Activated gamma-delta T cell treated with Interleukin-2 at 50 U/mL for 16 hours (primary cell): Measurements from ENCODE around the gene UBC.
"Not testable (repeated sequence)": the region's sequence is repeated elsewhere in the genome, so short reads cannot be mapped to it uniquely, and the experiment has no call there.

ENCODE experiments used
- DNase-seq: peaks from one replicate; pipeline ENCODE4 v3.0.0-alpha.2; 2020

UBC gene

DNA sequence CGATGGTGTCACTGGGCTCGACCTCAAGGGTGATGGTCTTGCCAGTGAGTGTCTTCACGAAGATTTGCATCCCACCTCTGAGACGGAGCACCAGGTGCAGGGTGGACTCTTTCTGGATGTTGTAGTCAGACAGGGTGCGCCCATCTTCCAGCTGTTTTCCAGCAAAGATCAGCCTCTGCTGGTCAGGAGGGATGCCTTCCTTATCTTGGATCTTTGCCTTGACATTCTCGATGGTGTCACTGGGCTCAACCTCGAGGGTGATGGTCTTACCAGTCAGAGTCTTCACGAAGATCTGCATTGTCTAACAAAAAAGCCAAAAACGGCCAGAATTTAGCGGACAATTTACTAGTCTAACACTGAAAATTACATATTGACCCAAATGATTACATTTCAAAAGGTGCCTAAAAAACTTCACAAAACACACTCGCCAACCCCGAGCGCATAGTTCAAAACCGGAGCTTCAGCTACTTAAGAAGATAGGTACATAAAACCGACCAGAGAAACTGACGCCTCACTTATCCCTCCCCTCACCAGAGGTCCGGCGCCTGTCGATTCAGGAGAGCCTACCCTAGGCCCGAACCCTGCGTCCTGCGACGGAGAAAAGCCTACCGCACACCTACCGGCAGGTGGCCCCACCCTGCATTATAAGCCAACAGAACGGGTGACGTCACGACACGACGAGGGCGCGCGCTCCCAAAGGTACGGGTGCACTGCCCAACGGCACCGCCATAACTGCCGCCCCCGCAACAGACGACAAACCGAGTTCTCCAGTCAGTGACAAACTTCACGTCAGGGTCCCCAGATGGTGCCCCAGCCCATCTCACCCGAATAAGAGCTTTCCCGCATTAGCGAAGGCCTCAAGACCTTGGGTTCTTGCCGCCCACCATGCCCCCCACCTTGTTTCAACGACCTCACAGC, 717 bp downstream of the UBC start:
- DNase-seq = peak; percentile 90

DNA sequence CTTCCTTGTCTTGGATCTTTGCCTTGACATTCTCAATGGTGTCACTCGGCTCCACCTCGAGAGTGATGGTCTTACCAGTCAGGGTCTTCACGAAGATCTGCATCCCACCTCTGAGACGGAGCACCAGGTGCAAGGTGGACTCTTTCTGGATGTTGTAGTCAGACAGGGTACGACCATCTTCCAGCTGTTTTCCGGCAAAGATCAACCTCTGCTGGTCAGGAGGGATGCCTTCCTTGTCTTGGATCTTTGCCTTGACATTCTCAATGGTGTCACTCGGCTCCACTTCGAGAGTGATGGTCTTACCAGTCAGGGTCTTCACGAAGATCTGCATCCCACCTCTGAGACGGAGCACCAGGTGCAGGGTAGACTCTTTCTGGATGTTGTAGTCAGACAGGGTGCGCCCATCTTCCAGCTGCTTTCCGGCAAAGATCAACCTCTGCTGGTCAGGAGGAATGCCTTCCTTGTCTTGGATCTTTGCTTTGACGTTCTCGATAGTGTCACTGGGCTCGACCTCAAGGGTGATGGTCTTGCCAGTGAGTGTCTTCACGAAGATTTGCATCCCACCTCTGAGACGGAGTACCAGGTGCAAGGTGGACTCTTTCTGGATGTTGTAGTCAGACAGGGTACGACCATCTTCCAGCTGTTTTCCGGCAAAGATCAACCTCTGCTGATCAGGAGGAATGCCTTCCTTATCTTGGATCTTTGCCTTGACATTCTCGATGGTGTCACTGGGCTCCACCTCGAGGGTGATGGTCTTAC, 1.7 kb downstream of the UBC start:
- DNase-seq = not testable (repeated sequence)

DNA sequence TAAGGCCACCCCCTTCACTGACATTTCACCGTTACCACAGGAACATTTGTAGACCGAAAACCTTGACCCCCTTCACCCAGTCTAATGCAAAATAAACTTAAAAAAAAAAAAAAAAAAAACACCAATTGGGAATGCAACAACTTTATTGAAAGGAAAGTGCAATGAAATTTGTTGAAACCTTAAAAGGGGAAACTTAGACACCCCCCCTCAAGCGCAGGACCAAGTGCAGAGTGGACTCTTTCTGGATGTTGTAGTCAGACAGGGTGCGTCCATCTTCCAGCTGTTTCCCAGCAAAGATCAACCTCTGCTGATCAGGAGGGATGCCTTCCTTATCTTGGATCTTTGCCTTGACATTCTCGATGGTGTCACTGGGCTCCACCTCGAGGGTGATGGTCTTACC, 2.9 kb downstream of the UBC start:
- DNase-seq = not testable (repeated sequence)

DNA sequence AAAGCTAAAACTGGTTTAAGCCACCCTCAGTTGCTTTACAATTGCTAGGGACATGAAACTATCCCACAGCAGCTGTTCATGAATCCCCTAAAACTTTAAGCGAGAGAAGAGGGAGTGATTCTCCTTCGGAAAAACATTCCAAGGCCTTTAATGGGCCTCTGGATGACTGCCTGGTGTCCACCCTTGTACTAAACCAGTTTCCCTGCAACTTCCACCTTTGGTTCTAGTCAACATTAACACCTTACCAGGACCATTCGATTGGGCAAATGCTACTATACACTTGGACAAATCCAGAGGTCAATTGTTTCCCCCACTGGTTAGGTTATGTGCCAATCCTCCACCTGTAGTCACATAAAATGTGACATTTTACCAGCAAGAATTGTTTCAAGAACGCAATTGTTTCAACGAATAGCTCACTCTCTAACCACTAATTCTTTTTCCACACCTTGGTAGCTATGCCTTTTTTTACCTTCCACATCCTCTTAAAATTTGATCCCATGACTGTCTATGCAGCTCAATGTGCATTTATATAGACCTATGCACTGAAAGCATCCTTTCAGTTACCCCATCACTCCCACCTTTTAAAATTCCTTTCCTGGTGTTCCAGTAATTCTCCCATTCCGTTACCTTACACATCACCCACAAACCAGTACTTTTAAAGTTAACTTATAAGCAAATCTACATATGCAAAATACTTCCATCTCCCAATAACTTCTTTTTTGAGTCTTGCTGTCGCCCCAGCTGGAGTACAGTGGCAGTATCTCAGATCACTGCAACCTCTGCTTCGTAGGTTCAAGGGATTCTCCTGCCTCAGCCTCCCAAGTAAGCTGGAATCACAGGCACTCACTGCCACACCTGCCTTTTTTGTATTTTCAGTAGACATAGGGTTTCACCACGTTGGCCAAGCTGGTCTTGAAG, 3.6 kb downstream of the UBC start:
- DNase-seq = no peak

DNA sequence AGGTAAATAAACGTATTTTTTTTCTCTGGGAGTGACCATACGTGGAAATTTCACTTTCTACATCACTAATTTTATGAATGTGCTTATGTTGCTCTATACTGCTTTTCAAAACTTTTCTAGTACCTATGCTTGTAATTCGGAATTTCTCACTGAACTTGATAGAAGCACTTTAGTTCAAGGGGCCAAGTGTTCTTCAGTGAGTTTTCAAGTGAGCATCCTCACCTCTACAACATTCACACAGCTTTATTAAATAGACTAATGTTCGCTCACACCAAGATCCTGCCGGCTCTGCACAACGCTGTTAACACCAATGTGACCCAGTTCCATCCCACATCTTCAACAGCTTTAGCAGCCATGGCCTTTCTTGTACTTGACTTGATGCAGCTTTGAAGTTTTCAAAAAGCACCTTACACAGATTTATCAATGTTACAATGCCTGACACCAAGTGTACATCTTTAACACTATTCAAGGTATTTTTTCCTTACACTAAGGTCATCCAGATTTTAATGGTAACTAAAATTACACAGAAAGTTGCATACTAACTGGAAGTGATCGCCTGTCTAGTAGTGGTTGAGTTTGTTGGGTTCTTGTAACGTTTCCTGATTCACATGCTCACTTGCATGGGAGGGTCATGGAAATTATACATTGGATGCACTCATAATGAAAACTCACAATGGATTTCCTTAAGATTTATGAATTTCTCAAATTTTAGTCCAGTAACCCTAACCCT, 4.5 kb downstream of the UBC start:
- no peak for DNase-seq

DNA sequence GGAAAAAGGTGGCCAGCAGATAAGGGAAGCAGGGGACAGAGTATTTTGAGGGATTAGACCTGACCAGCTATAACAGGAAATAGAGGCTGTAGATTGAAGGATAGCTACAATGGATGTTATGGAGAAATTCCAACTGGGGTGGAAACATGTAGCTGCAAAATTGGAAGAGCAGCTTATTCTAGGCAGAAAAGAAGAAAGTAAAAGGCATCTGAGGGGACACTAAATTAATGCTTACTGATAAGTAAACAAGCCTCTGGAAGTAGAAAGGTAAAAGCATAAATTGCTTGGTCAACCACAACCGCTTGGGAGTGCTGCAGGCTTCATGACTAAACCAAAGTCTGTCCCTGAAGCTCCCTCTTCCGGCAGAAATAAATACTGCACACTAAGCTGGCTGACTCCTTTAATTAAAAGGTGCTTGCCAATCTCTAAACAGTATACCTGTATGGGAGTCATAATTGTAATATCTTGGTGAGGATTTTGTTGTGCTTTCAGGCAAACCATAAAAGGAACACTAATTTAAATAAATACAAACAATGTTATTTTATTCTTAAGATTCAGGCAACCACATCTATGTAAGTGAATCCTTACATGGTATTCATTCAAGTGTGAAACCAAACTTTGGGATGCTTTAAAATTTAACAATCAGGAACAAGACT, 7.7 kb downstream of the UBC start:
- peak; percentile 92 for DNase-seq

DNA sequence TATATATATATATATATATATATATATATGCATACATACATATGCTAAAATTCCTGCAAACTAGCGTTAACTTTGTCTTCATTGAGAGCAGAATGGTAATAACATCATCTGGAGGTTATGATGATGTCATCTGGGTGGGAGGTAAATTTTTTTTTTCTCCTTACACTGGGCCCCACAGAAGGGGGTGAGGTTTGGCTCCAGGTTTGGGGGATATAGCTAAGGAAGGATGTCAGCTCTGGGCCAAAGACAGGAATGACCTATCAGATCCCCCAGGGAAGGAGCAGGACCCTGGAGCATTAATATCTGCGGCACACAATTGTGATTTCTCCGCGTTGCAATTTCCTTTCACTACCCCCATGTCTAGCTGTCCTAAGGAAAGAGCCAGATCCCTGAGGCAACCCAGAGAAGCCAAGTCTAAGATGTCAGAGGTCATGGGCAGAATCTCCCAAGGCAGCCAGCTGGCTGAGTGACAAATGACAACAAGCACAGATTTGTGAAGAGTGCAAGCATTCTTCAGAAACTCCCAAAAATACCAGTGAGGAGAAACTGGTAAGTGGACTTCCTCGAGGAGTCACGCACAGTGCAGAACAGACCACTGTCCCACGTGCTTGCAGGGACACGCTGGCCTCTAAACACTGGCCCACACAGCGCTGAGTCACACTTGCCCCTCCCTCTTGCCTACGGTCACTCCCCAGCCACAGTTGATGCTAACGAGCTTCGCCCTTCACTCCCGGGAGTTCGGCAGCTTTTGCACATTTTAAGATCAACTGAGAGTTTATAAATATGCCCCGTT, 9.9 kb downstream of the UBC start:
- DNase-seq = no peak

DNA sequence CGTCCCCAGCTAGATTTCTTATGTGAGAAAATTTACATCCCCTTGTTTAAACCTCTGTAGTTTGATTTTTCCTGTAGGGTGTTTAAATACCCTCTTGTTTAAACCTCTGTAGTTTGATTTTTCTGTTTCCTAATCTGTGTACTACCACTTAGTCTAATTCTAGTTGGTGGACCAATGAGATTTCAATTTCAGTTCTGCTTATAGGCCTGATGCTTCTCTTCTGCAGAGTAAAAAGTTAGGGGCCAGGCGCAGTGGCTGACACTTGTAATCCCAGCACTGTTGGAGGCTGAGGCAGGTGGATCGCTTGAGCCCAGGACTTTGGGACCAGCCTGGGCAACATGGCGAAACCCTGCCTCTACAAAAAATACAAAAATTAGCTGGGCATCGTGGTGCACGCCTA, 11.5 kb downstream of the UBC start:
- DNase-seq = no peak

DNA sequence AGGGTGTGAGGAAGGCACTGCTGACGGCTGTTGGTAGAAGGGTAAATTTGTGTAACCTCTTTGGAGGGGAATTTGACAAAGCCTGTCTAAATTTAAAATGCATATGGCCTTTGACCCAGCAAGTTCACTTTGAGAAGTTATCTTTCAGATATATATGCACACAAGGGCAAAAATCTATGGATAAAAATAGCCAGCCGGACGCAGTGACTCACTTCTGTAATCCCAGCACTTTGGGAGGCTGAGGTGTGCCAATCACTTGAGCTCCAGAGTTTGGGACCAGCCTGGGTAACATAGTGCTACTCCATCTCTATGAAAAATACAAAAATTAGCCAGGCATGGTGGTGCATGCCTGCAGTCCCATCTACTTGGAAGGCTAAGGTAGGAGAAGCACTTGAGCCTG, 13.4 kb downstream of the UBC start:
- DNase-seq = no peak

DNA sequence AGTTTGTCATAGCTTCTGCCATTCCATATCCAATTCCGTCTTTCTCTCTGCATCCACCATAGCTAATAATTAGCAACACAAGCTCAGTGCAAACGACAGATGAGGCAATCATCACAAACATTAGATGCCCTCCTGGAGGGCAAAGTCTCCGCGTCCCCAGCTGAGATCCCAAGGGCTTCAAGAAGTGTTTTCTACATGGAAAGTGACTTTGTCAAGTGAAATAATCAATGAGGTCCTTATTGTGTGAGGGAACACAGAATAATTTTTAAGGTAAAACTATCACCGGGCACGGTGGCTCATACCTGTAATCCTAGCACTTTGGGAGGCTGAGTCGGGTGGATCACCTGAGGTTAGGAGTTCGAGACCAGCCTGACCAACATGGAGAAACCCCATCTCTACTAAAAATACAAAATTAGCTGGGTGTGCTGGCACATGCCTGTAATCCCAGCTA, 14.1 kb downstream of the UBC start:
- DNase-seq = not testable (repeated sequence)

DNA sequence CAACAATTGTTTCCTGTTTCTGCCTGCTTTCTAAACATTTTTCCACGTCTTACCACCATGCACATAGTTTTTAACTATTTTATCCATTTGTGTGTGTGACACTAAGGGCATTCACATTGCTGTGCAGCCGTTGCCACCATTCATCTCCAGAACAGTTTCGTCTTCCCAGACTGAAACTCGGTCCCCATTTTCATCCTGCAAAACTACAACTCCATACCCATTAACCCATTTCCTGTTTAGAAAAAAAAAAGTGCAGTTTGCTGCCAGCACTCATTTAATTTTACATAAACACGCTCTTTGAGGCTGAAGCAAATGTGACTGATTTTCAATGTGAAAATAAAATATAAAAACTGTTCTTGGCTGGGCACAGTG, 15.5 kb downstream of the UBC start:
- DNase-seq = no peak

DNA sequence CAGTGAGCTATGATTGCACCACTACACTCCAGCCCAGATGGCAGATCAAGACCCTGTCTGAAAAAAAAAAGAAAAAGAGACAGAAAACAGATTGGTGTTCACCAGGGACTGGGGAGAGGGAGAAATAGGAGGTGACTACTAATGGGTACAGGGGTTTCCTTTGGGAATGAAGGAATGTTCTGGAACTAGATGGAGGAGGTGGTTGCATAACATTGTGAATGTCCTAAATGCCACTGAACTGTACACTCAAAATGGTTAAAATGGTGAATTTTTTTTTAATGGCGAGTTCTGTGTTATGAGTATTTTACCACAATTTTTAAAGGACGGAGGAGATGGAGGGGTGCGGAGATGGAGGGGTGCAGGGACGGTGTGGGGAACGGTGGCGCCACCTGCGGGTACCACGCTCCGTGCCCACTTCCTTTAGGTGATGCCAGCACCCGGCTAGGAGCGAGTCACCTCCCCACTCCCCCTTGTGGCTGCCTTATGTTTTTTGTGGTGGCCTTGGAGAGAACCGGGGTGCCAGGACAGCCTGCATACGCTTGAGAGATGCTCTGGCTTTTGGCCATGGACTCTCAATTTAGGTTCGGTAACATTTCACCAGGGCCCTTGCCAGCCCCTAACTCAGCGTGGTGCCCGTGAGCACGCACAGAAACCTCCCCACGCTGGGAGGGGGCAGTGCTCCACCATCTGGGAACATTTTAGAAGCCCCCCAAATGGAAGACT, 16.1 kb downstream of the UBC start:
- DNase-seq = peak; percentile 70

DNA sequence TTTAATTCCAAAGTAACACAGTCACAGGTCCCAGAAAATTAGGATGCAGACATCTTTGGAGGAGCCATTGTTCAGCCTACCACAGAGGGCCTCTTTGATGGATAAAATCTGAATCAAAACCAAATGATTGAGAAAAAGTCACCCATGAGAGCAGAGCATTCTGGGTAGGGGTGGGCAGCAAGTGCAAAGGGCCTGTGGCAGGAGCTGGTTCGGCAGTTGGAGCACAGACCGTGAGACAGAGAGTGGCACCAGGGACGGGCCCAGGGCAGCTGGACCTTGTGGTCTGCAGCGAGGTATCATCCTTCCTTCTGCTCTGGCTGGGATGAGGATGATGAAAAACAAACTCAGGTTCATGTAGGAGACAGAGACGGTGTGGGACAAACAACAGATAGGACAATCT, 18.0 kb downstream of the UBC start:
- no peak for DNase-seq

DNA sequence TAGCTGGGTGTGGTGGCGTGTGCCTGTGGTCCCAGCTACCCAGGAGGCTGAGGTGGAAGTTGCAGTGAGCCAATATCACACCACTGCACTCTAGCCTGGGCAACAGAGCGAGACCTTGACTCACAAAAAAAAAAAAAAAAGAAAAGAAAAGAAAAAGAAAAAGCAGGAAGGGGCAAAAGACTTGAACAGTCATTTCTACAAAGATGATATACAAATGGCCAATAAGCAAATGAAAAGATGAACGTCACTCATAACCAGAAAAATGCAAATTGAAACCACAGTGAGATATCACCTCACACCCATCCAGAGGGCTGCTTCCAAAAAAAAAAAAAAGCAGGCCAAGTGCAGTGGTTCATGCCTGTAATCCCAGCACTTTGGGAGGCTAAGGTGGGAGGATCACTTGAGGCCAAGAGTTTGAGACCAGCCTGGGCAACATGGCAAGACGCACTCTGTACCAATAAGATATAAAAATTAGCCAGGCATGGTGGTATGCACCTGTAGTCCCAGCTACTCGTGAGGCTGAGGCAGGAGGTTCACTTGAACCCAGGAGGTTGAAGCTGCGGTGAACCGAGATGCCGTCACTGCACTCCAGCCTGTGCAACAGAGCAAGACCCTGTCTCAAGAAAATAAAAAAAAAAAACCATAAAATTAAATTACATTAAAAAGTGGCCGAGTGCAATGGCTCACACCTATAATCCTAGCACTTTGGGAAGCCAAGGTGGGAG, 20.5 kb downstream of the UBC start:
- DNase-seq = no peak

DNA sequence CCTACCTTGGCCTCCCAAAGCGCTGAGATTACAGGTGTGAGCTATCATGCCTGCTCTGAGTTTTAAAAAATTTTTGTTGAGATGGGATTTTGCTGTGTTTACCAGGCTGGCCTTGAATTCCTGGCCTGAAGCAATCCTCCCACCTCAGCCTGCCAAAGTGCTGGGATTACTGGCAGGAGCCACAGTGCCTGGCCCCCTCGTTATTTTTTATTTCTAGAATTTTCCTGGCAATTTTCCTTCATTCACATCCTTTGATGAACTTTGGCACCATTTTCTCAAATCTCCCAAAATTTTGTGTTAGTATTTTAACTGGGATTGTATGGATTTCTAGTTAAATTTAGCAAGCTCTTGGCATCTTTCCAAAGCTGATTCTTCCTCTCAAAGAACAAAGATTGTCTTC, 26.2 kb downstream of the UBC start:
- no peak for DNase-seq

DNA sequence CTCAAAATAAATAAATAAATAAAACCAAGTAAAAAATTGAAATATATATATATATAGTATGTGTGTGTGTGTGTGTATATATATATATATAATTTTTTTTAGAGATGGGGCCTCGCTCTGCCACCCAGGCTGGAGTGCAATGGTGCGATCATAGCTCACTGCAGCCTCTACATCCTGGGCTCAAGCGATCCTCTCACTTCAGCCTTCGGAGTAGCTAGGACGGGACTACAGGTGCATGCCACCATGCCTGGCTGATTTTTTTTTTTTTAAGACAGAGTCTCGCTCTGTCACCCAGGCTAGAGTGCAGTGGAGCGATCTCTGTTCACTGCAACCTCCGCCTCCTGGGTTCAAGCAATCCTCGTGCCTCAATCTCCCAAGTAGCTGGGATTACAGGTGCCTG, 26.7 kb downstream of the UBC start:
- not testable (repeated sequence) for DNase-seq

DNA sequence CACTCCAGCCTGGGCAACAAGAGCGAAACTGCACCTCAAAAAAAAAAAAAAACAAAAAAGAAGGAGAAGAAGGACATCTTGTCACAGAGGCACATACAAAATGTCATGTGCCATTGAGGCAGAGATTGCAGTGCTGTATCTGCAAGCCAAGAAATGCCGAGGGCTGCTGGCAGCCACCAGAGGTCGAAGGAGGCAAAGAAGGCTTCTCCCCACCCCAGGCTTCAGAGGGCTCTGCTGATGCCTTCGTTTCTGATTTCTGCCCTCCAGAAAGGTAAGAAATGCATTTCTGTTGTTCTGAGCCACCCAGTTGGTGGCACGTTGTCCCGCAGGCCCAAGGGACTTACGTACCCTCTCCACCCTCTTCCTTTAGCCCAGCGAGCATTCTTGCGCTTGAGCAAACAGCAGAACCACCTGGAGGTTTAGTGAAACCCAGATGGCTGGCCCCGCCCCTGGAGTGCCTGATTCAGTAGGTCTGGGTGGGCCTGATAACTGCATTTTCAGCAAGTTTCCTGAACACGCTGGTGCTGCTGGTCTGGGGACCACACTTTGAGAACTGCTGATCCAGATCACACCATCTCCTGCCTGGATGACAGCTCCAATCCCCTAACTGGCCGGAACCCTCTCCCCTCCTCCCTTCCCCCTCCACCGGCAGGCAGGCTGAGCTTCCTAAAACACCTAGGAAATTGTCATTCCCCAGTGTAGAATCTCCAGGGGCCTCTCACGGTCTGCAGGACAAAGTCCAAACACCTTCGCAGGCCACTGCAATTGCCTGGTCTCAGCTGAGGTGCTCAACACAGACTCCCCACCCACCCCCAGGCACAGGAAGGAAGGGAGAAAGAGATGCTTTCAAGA, 29.6 kb downstream of the UBC start:
- DNase-seq = no peak
